ENCODE measurements around the gene SETD1B. TPM values are rescaled to one million over a fixed set of nuclear protein-coding genes. Genes with fewer than 3 reads are reported as not detected.

The SETD1B gene
- total RNA-seq, 1 donor from 2014 or later = 1.8 TPM

DNA sequence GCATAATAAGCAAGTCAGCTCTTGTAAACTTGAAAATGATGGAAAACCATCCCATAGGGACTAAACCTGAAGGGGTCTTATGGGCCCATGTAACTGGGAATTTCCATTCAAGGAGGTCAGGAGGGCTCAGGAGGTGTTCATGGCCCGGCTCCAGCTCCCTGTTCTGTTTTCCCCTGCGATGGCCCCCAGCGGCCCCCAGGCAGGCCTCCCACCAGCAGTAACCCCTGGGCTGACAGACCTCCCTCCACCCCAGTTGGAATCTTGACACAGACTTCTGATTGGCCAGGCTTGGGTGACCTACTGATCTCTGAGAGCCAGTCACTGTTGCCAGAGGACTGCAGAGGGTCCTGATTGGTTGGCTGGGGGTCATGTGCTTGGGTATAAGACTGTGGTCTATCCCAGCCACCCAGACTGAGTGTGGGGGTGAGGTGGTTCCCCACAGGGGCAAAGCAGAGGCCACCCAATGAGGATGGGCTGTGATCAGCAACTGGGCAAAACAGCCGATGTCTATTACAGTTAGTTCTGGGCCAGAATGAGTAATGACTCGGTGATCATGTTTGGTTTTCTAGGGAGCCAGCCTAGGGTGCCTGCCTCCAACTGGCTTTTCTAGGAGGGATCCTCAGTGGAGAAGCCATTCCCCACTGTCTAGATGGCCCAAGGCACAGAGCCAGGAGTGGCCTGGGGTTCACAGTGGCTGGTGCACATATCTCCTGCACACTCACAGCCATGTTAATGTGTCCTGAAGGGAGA, 37.3 kb upstream of the SETD1B start:
- Mint-ChIP-seq H3K27ac (no peak overlapping the region), H3K27me3 (ENCODE audit: insufficient read depth, low read depth) (peaks cover 2% of the 10 kb centered on the region), H3K4me1 (peaks cover 38% of the 10 kb centered on the region), H3K36me3 (peaks cover 3% of the 10 kb centered on the region), H3K9me3 (no peaks in the 10 kb centered on the region), H3K4me3 (no peak overlapping the region)
- Histone ChIP-seq H3K79me2 (ENCODE audit: low read depth) (no peaks in the 10 kb centered on the region), H3K4me1 (peaks cover 11% of the 10 kb centered on the region), H3K9ac (no peak overlapping the region), H3K9me3 (ENCODE audit: low read depth) (no peaks in the 10 kb centered on the region), H4K20me1 (ENCODE audit: low read depth) (no peaks in the 10 kb centered on the region), H3K27ac (no peak overlapping the region), H2AFZ (replicated peaks) (no peak overlapping the region), H3K4me2 (no peak overlapping the region), H3K36me3 (no peaks in the 10 kb centered on the region), H3K4me3 (no peak overlapping the region), H3K27me3 (no peaks in the 10 kb centered on the region), H3F3A (ENCODE audit: low read depth) (no peaks in the 10 kb centered on the region)
- no peak for DNase-seq (ENCODE audit: low spot score)
- no peak for TF ChIP-seq EZH2phosphoT487 (IDR thresholded peaks at IDR 0.05)
- TF ChIP-seq EZH2 (IDR thresholded peaks at IDR 0.05) = no peak
- TF ChIP-seq, protein P1, sequence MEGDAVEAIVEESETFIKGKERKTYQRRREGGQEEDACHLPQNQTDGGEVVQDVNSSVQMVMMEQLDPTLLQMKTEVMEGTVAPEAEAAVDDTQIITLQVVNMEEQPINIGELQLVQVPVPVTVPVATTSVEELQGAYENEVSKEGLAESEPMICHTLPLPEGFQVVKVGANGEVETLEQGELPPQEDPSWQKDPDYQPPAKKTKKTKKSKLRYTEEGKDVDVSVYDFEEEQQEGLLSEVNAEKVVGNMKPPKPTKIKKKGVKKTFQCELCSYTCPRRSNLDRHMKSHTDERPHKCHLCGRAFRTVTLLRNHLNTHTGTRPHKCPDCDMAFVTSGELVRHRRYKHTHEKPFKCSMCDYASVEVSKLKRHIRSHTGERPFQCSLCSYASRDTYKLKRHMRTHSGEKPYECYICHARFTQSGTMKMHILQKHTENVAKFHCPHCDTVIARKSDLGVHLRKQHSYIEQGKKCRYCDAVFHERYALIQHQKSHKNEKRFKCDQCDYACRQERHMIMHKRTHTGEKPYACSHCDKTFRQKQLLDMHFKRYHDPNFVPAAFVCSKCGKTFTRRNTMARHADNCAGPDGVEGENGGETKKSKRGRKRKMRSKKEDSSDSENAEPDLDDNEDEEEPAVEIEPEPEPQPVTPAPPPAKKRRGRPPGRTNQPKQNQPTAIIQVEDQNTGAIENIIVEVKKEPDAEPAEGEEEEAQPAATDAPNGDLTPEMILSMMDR (IDR thresholded peaks at IDR 0.05) = no peak

DNA sequence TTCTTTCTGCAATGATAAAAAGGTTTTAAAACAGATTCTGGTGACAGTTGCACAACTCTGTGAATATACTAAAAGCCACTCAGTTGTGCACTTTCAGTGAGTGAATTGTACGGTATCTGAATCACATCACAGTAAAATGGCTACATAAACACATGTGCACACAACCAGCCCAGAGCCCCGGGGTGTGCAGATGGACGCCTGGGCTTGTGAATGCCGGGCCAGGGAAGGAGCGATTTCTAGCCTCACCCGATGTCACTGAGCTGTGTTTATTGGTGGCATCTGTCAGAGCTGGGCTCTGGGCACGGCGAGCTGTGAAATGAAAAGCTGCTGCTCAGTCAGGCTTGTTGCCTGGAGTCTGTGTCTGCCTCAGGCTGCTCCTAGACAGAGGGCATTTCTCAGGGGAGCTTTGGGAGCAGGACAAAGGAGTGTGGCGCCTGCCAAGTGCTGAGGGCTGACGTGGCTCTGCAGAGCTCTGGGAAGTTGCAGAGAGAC, 36.2 kb upstream of the SETD1B start:
- DNase-seq (ENCODE audit: low spot score) = no peak
- H2AFZ ChIP-seq (replicated peaks) = no peak overlapping the region
- Mint-ChIP-seq H3K27me3 (ENCODE audit: insufficient read depth, low read depth) (peaks cover 2% of the 10 kb centered on the region), H3K4me3 (no peak overlapping the region), H3K36me3 (no peaks in the 10 kb centered on the region), H3K27ac (peak overlapping the region; percentile 78), H3K4me1 (peaks cover 35% of the 10 kb centered on the region), H3K9me3 (no peaks in the 10 kb centered on the region)
- H3K9me3 ChIP-seq (ENCODE audit: low read depth) = no peaks in the 10 kb centered on the region
- no peak overlapping the region for H3K4me3 ChIP-seq
- H3K4me1 ChIP-seq = peaks cover 11% of the 10 kb centered on the region
- no peak overlapping the region for H3K27ac ChIP-seq
- no peaks in the 10 kb centered on the region for H3K27me3 ChIP-seq
- H3F3A ChIP-seq (ENCODE audit: low read depth) = peaks cover 2% of the 10 kb centered on the region
- TF ChIP-seq EZH2 (IDR thresholded peaks at IDR 0.05) (no peak), EZH2phosphoT487 (IDR thresholded peaks at IDR 0.05) (no peak)
- TF ChIP-seq, protein P1 (IDR thresholded peaks at IDR 0.05) = no peak
- H3K36me3 ChIP-seq = no peaks in the 10 kb centered on the region
- H3K4me2 ChIP-seq = no peak overlapping the region
- H3K79me2 ChIP-seq (ENCODE audit: low read depth) = no peaks in the 10 kb centered on the region
- H4K20me1 ChIP-seq (ENCODE audit: low read depth) = no peaks in the 10 kb centered on the region
- H3K9ac ChIP-seq = no peak overlapping the region

DNA sequence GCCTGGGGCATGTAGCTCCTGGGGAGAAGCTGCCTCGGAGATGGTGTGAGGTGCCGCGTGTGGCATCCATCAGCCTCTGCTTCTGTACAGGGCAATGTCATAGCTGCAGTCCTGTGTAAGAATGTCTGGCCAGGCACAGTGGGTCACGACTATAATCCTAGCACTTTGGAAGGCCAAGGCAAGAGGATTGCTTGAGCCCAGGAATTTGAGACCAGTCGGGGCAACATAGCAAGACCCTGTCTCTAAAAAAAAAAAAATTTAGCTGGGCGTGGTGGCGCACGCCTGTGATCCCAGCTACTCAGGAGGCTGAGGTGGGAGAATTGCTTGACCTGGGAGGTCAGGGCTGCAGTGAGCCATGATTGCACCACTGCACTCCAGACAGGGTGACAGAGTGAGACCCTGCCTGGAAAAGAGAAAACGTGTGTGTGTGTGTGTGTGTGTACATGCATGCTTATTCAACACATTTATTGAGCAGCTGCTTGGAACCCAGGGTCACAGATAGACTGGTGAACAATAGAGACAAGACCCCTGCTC, 34.4 kb upstream of the SETD1B start:
- Histone ChIP-seq H3K9me3 (ENCODE audit: low read depth) (no peaks in the 10 kb centered on the region), H3K36me3 (no peaks in the 10 kb centered on the region), H3K27me3 (no peaks in the 10 kb centered on the region), H3K4me3 (no peak overlapping the region), H3K27ac (no peak overlapping the region), H4K20me1 (ENCODE audit: low read depth) (no peaks in the 10 kb centered on the region), H3K4me2 (no peak overlapping the region), H3F3A (ENCODE audit: low read depth) (peaks cover 8% of the 10 kb centered on the region), H3K4me1 (peaks cover 11% of the 10 kb centered on the region), H2AFZ (replicated peaks) (no peak overlapping the region), H3K79me2 (ENCODE audit: low read depth) (no peaks in the 10 kb centered on the region), H3K9ac (no peak overlapping the region)
- Mint-ChIP-seq H3K27me3 (ENCODE audit: insufficient read depth, low read depth) (peaks cover 2% of the 10 kb centered on the region), H3K9me3 (no peaks in the 10 kb centered on the region), H3K4me3 (no peak overlapping the region), H3K27ac (no peak overlapping the region), H3K4me1 (peaks cover 37% of the 10 kb centered on the region), H3K36me3 (no peaks in the 10 kb centered on the region)
- DNase-seq (ENCODE audit: low spot score) = no peak
- TF ChIP-seq, protein P1 (IDR thresholded peaks at IDR 0.05) = no peak
- no peak for TF ChIP-seq EZH2phosphoT487 (IDR thresholded peaks at IDR 0.05)
- no peak for TF ChIP-seq EZH2 (IDR thresholded peaks at IDR 0.05)
